GM12874 (cell line): ENCODE measurements around the gene PLCL2.

Experiments
- CTCF ChIP-seq: IDR thresholded peaks from 2 replicates; pipeline ENCODE4 v1.5.1; 2011; ENCODE audit warnings: low read depth, mild to moderate bottlenecking, control low read depth, low read length, moderate library complexity; ENCODE audit not compliant: insufficient read depth

PLCL2 gene

DNA sequence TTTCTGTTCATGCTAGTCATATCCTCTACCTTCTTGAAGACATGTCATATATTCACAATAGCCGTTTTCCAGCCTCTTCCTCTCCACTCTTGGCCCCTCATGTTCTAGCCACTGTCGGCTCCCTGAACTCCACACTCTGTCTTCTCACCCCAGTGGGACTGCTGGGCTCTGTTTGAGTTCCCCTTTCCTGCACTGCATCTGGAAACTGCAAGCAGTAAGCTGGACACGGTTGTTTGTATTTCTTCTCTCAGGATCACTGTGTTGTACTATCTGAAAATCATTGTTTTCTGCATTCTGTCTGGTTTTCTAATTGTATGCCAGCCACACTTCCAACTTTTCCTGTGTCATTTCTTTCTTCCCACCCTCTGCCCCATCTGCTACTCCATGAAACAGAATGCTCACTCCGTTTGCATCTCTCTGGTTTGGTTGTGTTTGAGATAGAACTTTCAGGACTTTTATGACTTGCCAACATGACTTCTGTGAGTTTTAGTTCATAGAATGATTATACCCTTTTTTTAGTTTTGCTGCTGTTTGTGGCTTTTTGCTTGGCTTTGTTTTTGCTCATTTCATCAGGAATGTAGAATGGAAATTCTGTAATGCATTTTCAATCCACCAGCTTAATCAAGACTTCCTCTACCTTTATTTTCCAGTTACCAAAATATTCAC lies 192.3 kb downstream of the PLCL2 start:
- no peak for TF ChIP-seq CTCF

DNA sequence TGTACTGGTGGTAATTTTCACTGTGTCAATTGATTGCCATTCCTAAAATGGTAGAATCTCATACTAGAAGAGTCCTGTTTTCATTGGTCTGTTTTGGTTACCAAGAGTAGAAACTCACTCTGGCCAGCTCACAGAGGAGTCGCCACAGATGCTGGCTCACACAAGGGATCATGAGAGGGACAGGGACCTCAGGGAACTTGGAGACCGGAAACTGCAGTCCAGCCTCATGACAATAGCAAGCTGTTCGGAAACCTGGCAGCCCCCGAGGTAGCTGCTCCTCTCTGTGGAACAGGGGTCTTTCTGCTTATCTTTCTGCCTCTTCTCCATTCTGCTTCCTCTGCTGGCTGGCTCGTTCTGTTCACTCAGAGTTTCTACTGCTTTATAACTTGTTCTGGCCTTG lies 192.9 kb downstream of the PLCL2 start:
- no peak for TF ChIP-seq CTCF

DNA sequence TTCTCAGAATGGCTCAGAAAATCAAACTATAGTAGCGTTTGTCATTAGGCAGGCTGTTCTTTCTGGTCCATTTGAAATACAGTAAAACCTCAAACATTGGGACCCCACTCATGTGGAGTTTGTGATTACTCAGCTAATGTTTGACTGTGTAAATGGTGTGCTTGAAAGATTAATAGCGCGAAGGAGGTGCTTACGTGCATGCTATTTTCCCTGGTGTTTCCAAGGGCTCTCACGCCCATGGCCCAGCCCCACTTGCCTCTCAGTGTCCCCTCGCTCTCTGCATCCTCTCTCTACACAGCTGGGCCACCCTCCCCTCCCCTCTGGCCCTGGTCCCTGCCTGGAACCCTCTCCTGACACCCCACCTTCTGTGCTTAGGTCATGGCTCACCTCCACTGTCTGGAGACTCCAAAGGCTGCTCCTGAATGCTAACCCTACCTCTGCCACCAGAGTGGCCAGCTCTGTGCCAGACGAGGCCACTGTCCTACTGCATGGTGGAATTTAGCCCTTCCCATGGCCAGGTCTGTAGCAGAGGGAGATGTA lies 194.2 kb downstream of the PLCL2 start:
- TF ChIP-seq CTCF, result no peak

- no peak for TF ChIP-seq CTCF
Measured at GRCh38 chr3:17079933-17080332, 195.2 kb downstream of the PLCL2 start.

DNA sequence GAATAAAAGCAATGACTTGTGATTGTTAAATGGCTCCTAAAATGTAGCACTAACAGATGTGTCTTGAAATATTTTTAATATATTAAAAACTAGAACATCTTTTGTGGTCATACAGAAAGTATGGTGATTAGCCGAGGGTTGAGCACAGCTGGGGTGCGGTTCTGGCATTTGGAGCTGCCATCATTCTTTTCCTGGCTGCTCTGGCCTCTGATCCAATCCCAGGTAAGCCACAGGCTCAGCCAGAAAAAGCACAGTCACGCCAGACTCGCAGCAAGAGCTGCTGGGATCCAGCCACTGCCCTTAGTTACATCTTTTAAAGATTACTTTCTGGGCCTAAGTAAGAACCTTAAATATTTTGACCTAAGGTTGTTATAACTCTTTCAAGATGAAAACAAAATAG lies 196.8 kb downstream of the PLCL2 start:
- TF ChIP-seq CTCF, result no peak

DNA sequence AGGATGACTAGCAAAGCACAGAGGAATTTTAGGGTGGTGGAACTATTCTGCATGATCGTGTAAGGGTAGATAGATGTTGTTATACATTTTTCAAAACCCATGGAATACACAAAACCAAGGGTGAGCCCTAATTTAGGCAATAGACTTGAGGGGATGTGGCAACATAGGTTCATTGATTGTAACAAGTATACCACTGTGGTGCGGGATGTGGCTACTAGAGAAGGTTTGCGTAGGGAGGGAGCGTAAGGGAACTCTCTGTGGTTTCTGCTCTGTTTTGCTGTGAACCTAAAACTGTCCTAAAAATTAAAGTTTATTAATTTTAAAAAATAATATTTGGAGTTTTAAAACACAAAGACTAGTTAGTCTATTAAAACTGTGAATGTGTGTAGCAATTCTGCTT lies 202.8 kb downstream of the PLCL2 start:
- TF ChIP-seq CTCF, result no peak

DNA sequence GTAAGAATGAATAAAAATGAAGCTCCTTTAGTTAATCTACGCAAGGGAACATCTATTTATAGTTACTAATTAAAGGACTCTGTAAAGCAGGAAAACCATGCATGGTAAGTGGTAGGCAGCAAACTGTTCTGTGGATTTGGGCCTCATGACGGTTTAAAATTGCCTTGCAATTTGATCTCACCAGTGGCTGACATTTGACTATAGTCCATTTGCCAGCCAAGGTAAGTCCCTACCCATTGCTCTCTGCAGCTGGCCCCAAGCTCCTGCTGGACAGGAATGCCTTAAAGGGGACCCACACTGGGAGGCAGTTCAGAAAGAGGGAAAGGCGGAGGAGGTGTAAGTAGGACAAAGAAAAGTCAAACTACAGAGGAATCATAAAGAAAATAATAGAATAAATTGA lies 203.3 kb downstream of the PLCL2 start:
- no peak for TF ChIP-seq CTCF
